DND-41 (cell line): ENCODE data around the gene SMIM44.

ENCODE experiments used
- CTCF ChIP-seq: IDR thresholded peaks from 2 replicates; pipeline ENCODE4 v1.5.1; 2012; ENCODE audit warnings: borderline replicate concordance, low read length, moderate library complexity, mild to moderate bottlenecking; ENCODE audit not compliant: poor library complexity, severe bottlenecking; ENCODE audit errors: extremely low read depth
- EZH2 ChIP-seq: IDR thresholded peaks from 3 replicates; pipeline ENCODE4 v1.6.1; 2012; ENCODE audit warnings: borderline replicate concordance, low read depth, mild to moderate bottlenecking, moderate library complexity, low read length, inconsistent platforms; ENCODE audit not compliant: severe bottlenecking

DNA sequence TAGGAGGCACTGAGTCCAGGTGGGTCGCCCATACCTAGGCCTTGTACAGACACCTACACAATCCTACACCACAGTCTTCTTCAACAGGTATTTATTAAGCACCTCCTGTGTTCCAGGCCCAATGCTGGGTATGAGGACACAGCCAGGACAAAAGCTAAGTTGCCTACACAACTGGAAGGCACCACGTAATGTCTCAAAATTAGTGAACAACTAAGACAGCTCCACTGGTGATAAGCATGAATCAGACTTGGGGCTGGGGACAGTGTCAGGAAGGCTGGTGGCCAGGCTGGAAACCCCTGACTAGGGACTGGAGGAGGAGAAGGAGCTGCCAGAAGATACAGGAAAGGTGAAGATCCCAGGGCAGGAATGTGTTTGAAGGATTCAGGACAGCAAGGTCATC is 5.3 kb downstream of the SMIM44 start:
- TF ChIP-seq CTCF (no peak), EZH2 (no peak)
